Stromal cell of bone marrow (primary cell): ENCODE data around the gene RELL2.

Source experiments
- DNase-seq: peaks from one replicate; pipeline ENCODE4 v3.0.0-alpha.2; 2012; ENCODE audit warnings: low read depth

RELL2 gene

GRCh38 chr5:141680178-141680577, 43.4 kb downstream of the RELL2 start:
- no peak for DNase-seq

- no peak for DNase-seq
Observed at GRCh38 chr5:141680751-141681201, 44.0 kb downstream of the RELL2 start.

DNA sequence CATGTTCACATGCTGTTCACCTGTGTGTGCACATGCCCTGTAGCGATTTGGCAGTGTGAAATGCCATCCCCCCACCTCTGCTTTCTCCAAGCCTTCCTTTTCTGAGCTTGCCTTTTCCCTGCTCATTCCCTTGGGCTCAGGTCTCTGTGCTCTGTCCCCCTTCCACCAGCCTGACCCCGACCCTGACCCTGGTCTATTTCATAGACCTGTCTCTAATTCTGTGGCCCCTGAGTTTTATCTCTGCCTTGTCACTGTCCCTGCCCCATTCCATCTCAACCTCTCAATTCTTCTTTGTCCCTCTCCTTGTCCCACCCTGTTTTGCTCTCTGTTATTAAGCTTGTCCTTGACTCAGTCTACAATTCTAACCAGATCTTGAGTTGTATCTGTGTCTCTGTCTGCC, 44.5 kb downstream of the RELL2 start:
- DNase-seq = no peak

GRCh38 chr5:141681695-141682641, 45.2 kb downstream of the RELL2 start, which contains the start of gene ARAP3:
Gene ARAP3, minus strand, starts transcription at chr5:141682230. Its CDS starts 1,744 bp downstream, at chr5:141680486.
- DNase-seq = peak; percentile 71

DNA sequence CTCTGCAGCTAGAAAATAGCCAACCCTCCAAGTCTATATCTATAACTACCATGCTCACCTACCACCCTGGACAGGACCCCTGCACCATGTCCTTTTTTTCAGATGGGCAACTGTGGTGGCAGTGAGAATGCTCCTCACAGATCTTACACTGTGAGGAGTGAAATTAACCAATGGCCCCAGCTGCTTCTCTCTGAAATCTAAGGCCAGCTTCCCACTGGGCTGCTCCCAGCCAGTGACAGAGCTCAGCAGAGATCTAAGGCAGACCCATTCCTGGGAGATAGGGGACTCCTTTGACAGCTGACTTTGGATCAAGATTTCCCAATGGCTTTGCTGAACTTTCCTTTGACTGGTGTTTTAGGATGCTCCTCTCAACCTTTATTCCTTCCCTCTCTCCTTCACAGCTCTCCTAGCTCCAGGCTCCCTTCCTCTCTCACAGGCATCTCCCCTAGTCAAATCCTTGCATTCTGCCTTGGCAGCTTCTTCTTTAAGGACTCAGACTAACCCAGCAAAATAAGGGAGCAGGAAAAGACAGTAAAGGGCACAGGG, 46.9 kb downstream of the RELL2 start:
- no peak for DNase-seq

- DNase-seq = no peak
Observed at GRCh38 chr5:141685591-141685990, 48.8 kb downstream of the RELL2 start.

DNA sequence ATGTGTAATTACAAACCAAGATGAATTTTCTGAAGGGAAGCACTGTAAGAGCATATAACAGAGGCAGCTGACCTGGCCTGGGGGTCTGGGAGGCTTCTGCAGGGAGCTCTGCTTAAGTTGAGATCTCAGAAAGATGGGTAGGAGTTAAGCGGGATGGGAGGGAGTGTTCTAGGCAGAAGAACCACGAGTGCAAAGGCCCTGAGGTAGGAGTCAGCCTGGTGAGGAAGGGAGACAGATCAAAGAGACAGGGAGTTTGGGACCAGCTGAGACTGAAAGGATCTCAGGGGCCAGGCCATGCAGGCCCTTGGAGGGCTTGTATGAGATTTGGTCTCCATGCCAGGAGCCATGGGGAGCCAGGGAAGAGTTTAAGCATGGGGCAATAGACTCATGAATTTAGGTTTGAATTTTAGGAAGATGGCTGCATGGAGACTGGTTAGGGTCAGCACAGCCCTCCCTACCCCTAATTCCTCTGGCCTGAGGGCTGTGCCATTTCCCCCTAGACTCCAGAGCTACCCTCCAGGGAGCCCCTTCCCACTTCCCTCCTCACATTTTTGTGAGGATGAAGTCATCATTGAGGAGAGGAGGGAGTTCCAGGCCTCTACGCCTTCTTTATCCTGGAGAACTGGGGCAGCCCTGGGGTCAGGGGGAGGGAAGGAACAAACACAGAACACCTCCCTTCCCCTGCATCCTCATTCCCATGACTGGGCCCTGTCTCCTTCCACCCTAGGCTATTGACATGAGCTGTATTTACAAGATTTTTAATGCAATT, 50.0 kb downstream of the RELL2 start:
- DNase-seq = no peak
